Lower lobe of right lung (tissue), 2 donors: ENCODE results near the gene HDAC4. TPM values are rescaled to one million over a fixed set of nuclear protein-coding genes. Genes with fewer than 3 reads are reported as not detected.
"Not testable (repeated sequence)": the region's sequence is repeated elsewhere in the genome, so short reads cannot be mapped to it uniquely, and the experiment has no call there.

Source experiments
- ATAC-seq, 2 donors: fragments of 200-7000 bp; cut with Tn5 transposase; one replicate each; pipeline ENCODE4 v1.9.1; 2020 to 2022; ENCODE audit warnings: mild to moderate bottlenecking in 2 of 2, moderate library complexity in 2 of 2
- DNase-seq: peaks from one replicate; pipeline ENCODE4 v3.0.0-alpha.2; 2020
- H3K27ac ChIP-seq: fragments of 200-600 bp; one replicate; pipeline ENCODE4 v1.8.0; 2022
- H3K27me3 ChIP-seq: fragments of 200-600 bp; one replicate; pipeline ENCODE4 v1.8.0; 2022; ENCODE audit warnings: low read depth
- H3K36me3 ChIP-seq: fragments of 200-600 bp; one replicate; pipeline ENCODE4 v1.8.0; 2022; ENCODE audit warnings: mild to moderate bottlenecking
- H3K4me1 ChIP-seq: fragments of 200-600 bp; one replicate; pipeline ENCODE4 v1.8.0; 2022
- H3K4me3 ChIP-seq: fragments of 200-600 bp; one replicate; pipeline ENCODE4 v1.8.0; 2022; ENCODE audit warnings: mild to moderate bottlenecking
- H3K9me3 ChIP-seq: fragments of 200-600 bp; one replicate; pipeline ENCODE4 v1.8.0; 2022
- intact Hi-C: fragments of 100-400 bp; cut with DNase I; formaldehyde crosslinking; loops from one replicate; pipeline ENCODE4 v1.11.0; 2022
- total RNA-seq: library from RNA; stranded (reverse); fragmentation: NEBNext Ultra II Directional; extraction: Animal tissue kit (Norgen Biotek cat#: 25700); gene quantifications from one replicate; pipeline ENCODE4 v1.2.1, GENCODE V29; 2021
- TF ChIP-seq, protein P1 (sequence below): fragments of 200-600 bp; IDR thresholded peaks from one replicate; pipeline ENCODE4 v1.8.0; 2022; ENCODE audit warnings: antibody characterized with exemption, mild to moderate bottlenecking
- donor health status: DM: no; HTN: yes; CAD: no; lungs with severe emphysema.

Gene HDAC4
- total RNA-seq, 1 donor from 2014 or later = 44.9 TPM

DNA sequence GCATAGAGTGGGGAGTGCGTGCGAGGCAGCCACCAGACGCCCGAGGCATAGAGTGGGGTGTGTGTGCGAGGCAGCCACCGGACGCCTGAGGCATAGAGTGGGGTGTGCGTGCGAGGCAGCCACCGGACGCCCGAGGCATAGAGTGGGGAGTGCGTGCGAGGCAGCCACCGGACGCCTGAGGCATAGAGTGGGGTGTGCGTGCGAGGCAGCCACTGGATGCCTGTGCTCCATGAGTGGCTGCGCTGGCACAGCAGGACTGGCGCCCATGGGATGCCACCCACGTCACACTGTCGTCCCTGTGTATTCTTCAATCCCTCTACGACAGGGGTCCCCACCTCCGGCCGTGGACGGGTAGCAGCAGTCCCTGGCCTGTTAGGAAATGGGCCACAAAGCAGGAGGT is 221.9 kb downstream of the HDAC4 start:
- Histone ChIP-seq H3K36me3 (peaks cover 48% of the 10 kb centered on the region), H3K27ac (no peak overlapping the region), H3K9me3 (peaks cover 3% of the 10 kb centered on the region), H3K4me1 (no peaks in the 10 kb centered on the region), H3K4me3 (no peak overlapping the region), H3K27me3 (no peaks in the 10 kb centered on the region)
- no peak for DNase-seq
- no peak for ATAC-seq
- TF ChIP-seq, protein P1, sequence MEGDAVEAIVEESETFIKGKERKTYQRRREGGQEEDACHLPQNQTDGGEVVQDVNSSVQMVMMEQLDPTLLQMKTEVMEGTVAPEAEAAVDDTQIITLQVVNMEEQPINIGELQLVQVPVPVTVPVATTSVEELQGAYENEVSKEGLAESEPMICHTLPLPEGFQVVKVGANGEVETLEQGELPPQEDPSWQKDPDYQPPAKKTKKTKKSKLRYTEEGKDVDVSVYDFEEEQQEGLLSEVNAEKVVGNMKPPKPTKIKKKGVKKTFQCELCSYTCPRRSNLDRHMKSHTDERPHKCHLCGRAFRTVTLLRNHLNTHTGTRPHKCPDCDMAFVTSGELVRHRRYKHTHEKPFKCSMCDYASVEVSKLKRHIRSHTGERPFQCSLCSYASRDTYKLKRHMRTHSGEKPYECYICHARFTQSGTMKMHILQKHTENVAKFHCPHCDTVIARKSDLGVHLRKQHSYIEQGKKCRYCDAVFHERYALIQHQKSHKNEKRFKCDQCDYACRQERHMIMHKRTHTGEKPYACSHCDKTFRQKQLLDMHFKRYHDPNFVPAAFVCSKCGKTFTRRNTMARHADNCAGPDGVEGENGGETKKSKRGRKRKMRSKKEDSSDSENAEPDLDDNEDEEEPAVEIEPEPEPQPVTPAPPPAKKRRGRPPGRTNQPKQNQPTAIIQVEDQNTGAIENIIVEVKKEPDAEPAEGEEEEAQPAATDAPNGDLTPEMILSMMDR = no peak
- intact Hi-C loops = no loop called here

GRCh38 chr2:239178484-239178883 is 222.3 kb downstream of the HDAC4 start:
- DNase-seq (no peak), ATAC-seq (no peak)
- no peaks in the 10 kb centered on the region for H3K4me1 ChIP-seq
- peaks cover 6% of the 10 kb centered on the region for H3K9me3 ChIP-seq
- H3K27me3 ChIP-seq = no peaks in the 10 kb centered on the region
- intact Hi-C loops = no loop called here
- peaks cover 46% of the 10 kb centered on the region for H3K36me3 ChIP-seq
- TF ChIP-seq, protein P1 = no peak
- no peak overlapping the region for H3K4me3 ChIP-seq
- H3K27ac ChIP-seq = no peak overlapping the region

GRCh38 chr2:239177908-239178307 is 222.9 kb downstream of the HDAC4 start:
- peaks cover 44% of the 10 kb centered on the region for H3K36me3 ChIP-seq
- DNase-seq (no peak), ATAC-seq (no peak)
- no peaks in the 10 kb centered on the region for H3K27me3 ChIP-seq
- H3K4me3 ChIP-seq = no peak overlapping the region
- no peak overlapping the region for H3K27ac ChIP-seq
- intact Hi-C loops = no loop called here
- peaks cover 9% of the 10 kb centered on the region for H3K9me3 ChIP-seq
- TF ChIP-seq, protein P1 = no peak
- H3K4me1 ChIP-seq = no peaks in the 10 kb centered on the region

DNA sequence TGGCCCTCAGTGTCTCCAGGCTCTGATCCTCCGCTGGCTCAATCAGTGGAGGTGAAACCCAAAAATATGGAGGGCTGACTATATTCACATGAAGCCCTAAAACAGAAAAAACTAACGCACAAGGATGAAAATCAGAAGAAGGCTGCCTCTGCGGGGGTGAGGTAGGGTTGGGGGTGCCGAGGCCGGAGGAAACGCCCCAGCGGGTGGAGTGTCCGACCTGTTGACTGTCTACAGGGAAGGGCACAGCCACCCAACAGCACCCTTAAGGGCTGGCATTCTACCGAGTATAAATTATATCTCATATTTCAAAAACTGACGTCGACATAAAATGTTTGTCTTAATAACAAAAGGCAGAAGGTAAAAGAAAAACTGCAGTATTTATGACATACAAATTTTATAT is 223.5 kb downstream of the HDAC4 start:
- DNase-seq = no peak
- no peak overlapping the region for H3K4me3 ChIP-seq
- intact Hi-C loops = no loop called here
- H3K27ac ChIP-seq = no peak overlapping the region
- no peaks in the 10 kb centered on the region for H3K4me1 ChIP-seq
- ATAC-seq = no peak
- peaks cover 40% of the 10 kb centered on the region for H3K36me3 ChIP-seq
- TF ChIP-seq, protein P1 = no peak
- H3K9me3 ChIP-seq = peaks cover 14% of the 10 kb centered on the region
- H3K27me3 ChIP-seq = no peaks in the 10 kb centered on the region

DNA sequence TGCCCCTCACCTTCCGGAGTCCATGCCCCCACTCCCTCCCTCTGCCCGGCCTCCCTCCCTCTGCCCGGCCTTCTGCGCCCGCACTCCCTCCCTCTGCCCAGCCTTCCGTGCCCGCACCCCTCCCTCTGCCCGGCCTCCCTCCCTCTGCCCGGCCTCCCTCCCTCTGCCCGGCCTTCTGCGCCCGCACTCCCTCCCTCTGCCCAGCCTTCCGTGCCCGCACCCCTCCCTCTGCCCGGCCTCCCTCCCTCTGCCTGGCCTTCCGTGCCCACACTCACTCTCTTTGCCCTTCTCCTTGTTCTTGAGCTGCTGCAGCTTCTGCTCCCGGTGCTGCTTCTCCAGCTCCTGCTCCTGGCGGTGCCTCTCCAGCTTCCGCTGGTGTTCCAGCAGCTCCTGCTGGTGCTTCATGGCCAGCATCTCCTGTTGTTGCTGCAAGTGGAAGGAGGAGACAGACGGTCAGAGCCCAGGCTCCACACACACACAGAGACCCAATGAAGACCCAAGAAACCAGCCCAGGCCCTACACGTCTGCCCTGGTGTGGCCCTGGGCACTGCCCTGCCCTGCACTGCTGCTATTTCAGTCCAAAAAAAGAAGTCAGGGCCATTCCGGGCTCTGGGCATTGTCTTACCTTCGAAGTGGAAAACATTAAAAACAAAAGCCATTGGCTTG is 224.5 kb downstream of the HDAC4 start:
- H3K27me3 ChIP-seq, intact Hi-C loops, H3K4me1 ChIP-seq, H3K27ac ChIP-seq, H3K4me3 ChIP-seq, DNase-seq: not testable (repeated sequence)
- H3K36me3 ChIP-seq = peaks cover 29% of the 10 kb centered on the region
- ATAC-seq = peak in 1 of 2 donors; percentile 12
- peaks cover 25% of the 10 kb centered on the region for H3K9me3 ChIP-seq

- Histone ChIP-seq H3K27me3 (no peaks in the 10 kb centered on the region), H3K36me3 (peaks cover 28% of the 10 kb centered on the region), H3K9me3 (peaks cover 33% of the 10 kb centered on the region), H3K27ac (no peak overlapping the region), H3K4me1 (no peaks in the 10 kb centered on the region), H3K4me3 (no peak overlapping the region)
- intact Hi-C loops = no loop called here
- no peak for ATAC-seq
- no peak for DNase-seq
- TF ChIP-seq, protein P1 = no peak
These were observed 225.6 kb downstream of the HDAC4 start for GRCh38 chr2:239175181-239175580.
